ENCODE measurements around the gene PAPPA.

The PAPPA gene

DNA sequence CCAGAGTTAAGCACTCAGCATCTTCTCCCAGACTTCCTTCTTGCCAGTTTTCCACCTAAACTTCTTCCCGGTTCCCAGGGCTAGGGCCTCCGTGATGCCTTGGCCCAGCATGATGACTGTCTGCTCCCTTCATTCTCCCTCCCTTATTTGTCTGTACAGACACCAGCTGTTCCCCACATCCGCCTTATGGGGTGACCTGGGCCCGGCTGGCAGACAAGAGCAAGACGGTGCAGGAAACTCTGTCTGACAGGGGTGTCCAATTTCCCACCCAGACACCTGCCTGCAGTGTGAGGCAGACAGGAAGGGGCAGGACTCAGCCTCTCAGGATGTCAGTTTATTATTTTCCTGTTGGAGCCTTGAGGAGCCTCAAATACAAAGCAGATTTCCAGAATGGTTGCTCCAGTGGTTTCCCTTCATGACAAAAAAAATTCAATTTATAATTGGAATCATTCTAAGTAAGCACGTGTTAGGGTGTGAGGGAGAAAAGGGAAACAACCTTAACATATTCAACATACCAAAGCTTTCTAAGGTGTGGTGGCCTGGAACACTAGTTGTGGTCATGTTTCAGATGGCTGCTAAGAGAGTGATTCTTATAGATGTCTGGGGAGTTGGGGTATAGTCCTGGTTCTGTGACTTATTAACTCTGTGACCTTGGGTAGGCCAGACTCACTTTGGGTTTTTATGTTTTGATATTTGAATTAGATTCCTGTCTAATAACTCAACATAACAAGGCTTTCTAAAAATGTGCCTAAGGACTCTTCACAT lies 234.5 kb downstream of the PAPPA start:
- TF ChIP-seq CTCF (IDR thresholded peaks at IDR 0.05; ENCODE audit: control extremely low read depth, extremely low read depth, low read depth, missing control alignments): no peak
- no peak for DNase-seq (ENCODE audit: extremely low spot score)
- ChIA-PET POLR2A (no interaction called here), CTCF (interaction anchor here (1.1 kb wide), 1 partner anchor 45 kb away, joined by 3 read pairs; no protein-coding TSS in a partner anchor)

- TF ChIP-seq CTCF (IDR thresholded peaks at IDR 0.05; ENCODE audit: control extremely low read depth, extremely low read depth, low read depth, missing control alignments): no peak
- POLR2A ChIA-PET: no interaction called here
- no peak for DNase-seq (ENCODE audit: extremely low spot score)
- CTCF ChIA-PET: no interaction called here
Observed at GRCh38 chr9:116389541-116390302, 236.1 kb downstream of the PAPPA start.

DNA sequence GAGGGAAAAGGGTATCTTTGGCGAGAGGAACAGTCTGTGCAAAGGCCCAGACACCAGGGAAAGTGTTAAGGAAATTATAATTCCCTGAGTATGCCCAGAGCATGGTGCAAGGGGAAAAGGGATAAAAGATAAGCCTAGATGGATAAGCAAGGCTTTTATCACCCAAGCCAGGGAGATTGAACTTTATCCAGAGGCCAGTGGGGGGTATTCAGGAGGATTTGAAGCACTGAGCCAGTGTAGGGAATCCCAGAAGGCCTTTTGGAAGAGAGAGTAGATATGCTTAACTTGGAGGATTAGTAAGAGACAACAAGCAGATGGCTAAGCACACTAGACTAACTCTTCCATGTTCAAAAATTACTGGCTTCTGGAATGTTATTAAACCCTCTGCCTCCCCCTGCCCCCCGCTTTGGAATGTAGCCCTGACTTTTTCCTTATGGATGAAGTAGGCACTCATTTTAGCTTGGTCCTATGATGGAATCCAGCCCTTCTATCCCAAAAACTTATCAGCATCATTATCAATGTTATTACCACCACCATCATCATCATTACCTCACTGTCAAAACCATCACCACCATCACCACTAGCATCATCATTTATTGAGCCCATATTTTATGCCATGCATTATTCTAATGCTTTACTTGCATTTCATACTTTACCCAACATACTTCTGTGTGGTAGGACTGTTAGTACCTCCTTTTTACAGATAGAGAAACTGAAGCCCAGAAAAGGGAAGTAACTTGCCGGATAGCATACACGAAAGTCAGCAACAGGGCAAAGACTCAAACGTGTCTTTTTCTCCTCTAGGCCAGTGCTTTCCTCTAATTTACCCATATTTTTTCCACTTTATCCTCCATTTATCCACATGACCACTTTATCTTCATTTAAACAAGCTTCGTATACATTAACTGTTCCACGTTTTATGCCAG lies 237.0 kb downstream of the PAPPA start:
- no peak for TF ChIP-seq CTCF (IDR thresholded peaks at IDR 0.05; ENCODE audit: control extremely low read depth, extremely low read depth, low read depth, missing control alignments)
- peak; percentile 38 for DNase-seq (ENCODE audit: extremely low spot score)
- ChIA-PET CTCF (no interaction called here), POLR2A (no interaction called here)

DNA sequence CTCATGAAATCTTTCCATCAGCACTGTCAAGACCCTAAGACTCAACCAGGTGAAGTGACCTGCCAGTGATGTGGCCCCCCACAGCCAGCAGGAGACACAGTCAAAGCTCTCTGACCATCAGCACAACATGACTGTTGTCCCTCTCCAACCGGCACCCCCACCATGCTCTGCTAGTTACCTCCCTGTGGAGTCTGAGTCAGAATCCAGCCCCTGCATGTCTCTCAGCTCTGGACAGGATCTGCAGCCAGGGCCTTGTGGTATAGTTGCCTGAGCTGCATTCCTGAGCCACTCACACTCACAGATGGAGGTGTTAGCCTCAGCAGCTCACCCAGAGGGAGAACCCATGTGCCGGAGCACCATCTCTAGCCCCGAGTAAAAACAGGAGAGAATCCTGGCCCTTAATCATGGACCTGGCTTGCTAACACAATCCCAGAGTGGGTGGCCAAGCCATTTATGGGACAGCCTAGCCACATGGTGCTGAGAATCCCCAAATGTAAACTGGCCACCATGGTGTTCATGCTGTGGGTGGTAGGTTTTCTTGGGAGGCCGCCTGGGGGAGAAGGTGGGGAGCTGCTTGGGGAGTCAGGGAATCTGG lies 237.8 kb downstream of the PAPPA start:
- ChIA-PET CTCF (interaction anchor here (1.5 to 1.8 kb wide), 2 partner anchors 12 to 18 kb away, joined by 3 to 8 read pairs; no protein-coding TSS in a partner anchor), POLR2A (no interaction called here)
- no peak for DNase-seq (ENCODE audit: extremely low spot score)
- no peak for TF ChIP-seq CTCF (IDR thresholded peaks at IDR 0.05; ENCODE audit: control extremely low read depth, extremely low read depth, low read depth, missing control alignments)

- ChIA-PET CTCF (interaction anchor here (0.9 to 1.8 kb wide), 6 partner anchors 10 to 31 kb away, joined by 3 to 8 read pairs (median 4); no protein-coding TSS in a partner anchor), POLR2A (no interaction called here)
- no peak for TF ChIP-seq CTCF (IDR thresholded peaks at IDR 0.05; ENCODE audit: control extremely low read depth, extremely low read depth, low read depth, missing control alignments)
- no peak for DNase-seq (ENCODE audit: extremely low spot score)
Observed at GRCh38 chr9:116393198-116393597, 239.6 kb downstream of the PAPPA start.

Measured in GM10248 (cell line).